Panc1 (cell line): ENCODE results near the gene MVP. TPM values are rescaled to one million over a fixed set of nuclear protein-coding genes. Genes with fewer than 3 reads are reported as not detected.

ENCODE experiments used
- ATAC-seq: fragments of 200-7000 bp; cut with Tn5 transposase; 2 replicates; pipeline ENCODE4 v1.9.1; 2020; ENCODE audit warnings: mild to moderate bottlenecking, moderate library complexity
- BruUV-seq: library from RNA; stranded (reverse); fragments of 400-500 nt; replicated peaks from 2 replicates; lab custom pipeline; 2021; lab: Mats Ljungman, UMichigan
- CTCF ChIA-PET: fragments of 300-600 bp; sonication (Branson Sonifier 250); formaldehyde crosslinking; loops from one replicate; lab custom pipeline; 2022; ENCODE audit warnings: antibody characterized with exemption; lab: Charles Lee
- POLR2A ChIA-PET: fragments of 300-600 bp; sonication (Branson Sonifier 250); formaldehyde crosslinking; loops from one replicate; lab custom pipeline; 2022; ENCODE audit warnings: antibody characterized with exemption; lab: Charles Lee
- DNase-seq: peaks from one replicate; pipeline ENCODE4 v3.0.0-alpha.2; 2010; ENCODE audit warnings: low read depth, low spot score
- H3K27ac ChIP-seq: 2 replicates; pipeline ENCODE4 v1.5.1; 2011; ENCODE audit warnings: mild to moderate bottlenecking, low read length, inconsistent platforms
- H3K27me3 ChIP-seq: fragments of 200-500 bp; sonication (Bioruptor generic); 2 replicates; pipeline ENCODE4 v1.6.0; 2014; ENCODE audit warnings: low read length, inconsistent platforms; ENCODE audit not compliant: control insufficient read depth, insufficient read depth
- H3K36me3 ChIP-seq: fragments of 200-500 bp; sonication (Bioruptor generic); 2 replicates; pipeline ENCODE4 v1.5.1; 2014; ENCODE audit warnings: inconsistent platforms, mild to moderate bottlenecking, low read length, moderate library complexity; ENCODE audit not compliant: control insufficient read depth, insufficient read depth
- H3K4me1 ChIP-seq: 2 replicates; pipeline ENCODE4 v1.5.1; 2011; ENCODE audit warnings: inconsistent platforms, mild to moderate bottlenecking, low read length, moderate library complexity; ENCODE audit not compliant: control insufficient read depth, insufficient read depth
- H3K4me3 ChIP-seq, 2 experiments: 2 replicates each; pipeline ENCODE4 v1.5.1; 2011 to 2012; ENCODE audit warnings: low read depth in 2 of 2, low read length in 2 of 2, mild to moderate bottlenecking in 2 of 2, inconsistent platforms in 1 of 2, moderate library complexity in 1 of 2
- H3K9me3 ChIP-seq: fragments of 200-500 bp; sonication (Bioruptor generic); 2 replicates; pipeline ENCODE4 v1.5.1; 2014; ENCODE audit warnings: low read depth, mild to moderate bottlenecking, inconsistent platforms, low read length, moderate library complexity; ENCODE audit not compliant: control insufficient read depth, insufficient read depth
- POLR2AphosphoS5 ChIP-seq: IDR thresholded peaks from 2 replicates; pipeline ENCODE4 v1.6.1; 2012; ENCODE audit warnings: mild to moderate bottlenecking, low read depth, low read length, moderate library complexity
- SIN3A ChIP-seq: IDR thresholded peaks from 2 replicates; pipeline ENCODE4 v1.6.1; 2012; ENCODE audit warnings: low read depth, mild to moderate bottlenecking, low read length, moderate library complexity, borderline replicate concordance; ENCODE audit not compliant: insufficient read depth
- TCF7L2 ChIP-seq: IDR thresholded peaks from 2 replicates; pipeline ENCODE4 v1.6.1; 2011; ENCODE audit warnings: mild to moderate bottlenecking, low read depth, low read length, inconsistent platforms
- in situ Hi-C: cut with HindIII; loops from 2 replicates; pipeline ENCODE4 v1.10.0; 2016; ENCODE audit warnings: low sequenced_read_pairs, low pct_unique_long_range_greater_than_20kb
- intact Hi-C: fragments of 100-400 bp; cut with micrococcal nuclease; formaldehyde crosslinking; loops from one replicate; pipeline ENCODE4 v1.10.0; 2022; ENCODE audit not compliant: unreplicated experiment
- total RNA-seq: library from RNA; stranded (reverse); gene quantifications from one replicate; pipeline ENCODE4 v1.2.1, GENCODE V29; 2021; ENCODE audit not compliant: unreplicated experiment
- TF ChIP-seq, protein P1 (sequence below): fragments of 450-650 bp; IDR thresholded peaks from 2 replicates; pipeline ENCODE4 v1.5.1; 2017; ENCODE audit warnings: mild to moderate bottlenecking
- TF ChIP-seq, protein P2 (sequence below), 2 experiments: IDR thresholded peaks; 2 replicates each; pipeline ENCODE4 v1.6.1; 2011 to 2012; ENCODE audit warnings: low read depth in 2 of 2, control low read depth in 1 of 2, low read length in 1 of 2, mild to moderate bottlenecking in 1 of 2, moderate library complexity in 1 of 2; ENCODE audit not compliant: insufficient read depth in 1 of 2

MVP gene
- total RNA-seq, 1 experiment from 2014 or later = 107 TPM

DNA sequence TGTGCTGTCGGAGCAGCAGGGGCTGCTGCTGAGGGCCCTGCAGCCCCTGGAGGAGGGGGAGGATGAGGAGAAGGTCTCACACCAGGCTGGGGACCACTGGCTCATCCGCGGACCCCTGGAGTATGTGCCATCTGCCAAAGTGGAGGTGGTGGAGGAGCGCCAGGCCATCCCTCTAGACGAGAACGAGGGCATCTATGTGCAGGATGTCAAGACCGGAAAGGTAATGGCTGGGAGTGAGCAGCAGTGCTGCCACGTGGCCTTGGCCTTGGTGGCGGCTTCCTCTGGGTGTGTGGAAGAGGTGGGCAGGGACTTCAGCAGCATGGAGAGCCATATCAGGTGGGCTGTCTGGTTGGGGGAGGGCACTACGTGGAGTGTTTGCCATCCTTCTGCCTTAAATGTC, 20.0 kb downstream of the MVP start:
- no peak overlapping the region for H3K27ac ChIP-seq
- TF ChIP-seq, protein P1, sequence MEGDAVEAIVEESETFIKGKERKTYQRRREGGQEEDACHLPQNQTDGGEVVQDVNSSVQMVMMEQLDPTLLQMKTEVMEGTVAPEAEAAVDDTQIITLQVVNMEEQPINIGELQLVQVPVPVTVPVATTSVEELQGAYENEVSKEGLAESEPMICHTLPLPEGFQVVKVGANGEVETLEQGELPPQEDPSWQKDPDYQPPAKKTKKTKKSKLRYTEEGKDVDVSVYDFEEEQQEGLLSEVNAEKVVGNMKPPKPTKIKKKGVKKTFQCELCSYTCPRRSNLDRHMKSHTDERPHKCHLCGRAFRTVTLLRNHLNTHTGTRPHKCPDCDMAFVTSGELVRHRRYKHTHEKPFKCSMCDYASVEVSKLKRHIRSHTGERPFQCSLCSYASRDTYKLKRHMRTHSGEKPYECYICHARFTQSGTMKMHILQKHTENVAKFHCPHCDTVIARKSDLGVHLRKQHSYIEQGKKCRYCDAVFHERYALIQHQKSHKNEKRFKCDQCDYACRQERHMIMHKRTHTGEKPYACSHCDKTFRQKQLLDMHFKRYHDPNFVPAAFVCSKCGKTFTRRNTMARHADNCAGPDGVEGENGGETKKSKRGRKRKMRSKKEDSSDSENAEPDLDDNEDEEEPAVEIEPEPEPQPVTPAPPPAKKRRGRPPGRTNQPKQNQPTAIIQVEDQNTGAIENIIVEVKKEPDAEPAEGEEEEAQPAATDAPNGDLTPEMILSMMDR = no peak
- TF ChIP-seq, protein P2, sequence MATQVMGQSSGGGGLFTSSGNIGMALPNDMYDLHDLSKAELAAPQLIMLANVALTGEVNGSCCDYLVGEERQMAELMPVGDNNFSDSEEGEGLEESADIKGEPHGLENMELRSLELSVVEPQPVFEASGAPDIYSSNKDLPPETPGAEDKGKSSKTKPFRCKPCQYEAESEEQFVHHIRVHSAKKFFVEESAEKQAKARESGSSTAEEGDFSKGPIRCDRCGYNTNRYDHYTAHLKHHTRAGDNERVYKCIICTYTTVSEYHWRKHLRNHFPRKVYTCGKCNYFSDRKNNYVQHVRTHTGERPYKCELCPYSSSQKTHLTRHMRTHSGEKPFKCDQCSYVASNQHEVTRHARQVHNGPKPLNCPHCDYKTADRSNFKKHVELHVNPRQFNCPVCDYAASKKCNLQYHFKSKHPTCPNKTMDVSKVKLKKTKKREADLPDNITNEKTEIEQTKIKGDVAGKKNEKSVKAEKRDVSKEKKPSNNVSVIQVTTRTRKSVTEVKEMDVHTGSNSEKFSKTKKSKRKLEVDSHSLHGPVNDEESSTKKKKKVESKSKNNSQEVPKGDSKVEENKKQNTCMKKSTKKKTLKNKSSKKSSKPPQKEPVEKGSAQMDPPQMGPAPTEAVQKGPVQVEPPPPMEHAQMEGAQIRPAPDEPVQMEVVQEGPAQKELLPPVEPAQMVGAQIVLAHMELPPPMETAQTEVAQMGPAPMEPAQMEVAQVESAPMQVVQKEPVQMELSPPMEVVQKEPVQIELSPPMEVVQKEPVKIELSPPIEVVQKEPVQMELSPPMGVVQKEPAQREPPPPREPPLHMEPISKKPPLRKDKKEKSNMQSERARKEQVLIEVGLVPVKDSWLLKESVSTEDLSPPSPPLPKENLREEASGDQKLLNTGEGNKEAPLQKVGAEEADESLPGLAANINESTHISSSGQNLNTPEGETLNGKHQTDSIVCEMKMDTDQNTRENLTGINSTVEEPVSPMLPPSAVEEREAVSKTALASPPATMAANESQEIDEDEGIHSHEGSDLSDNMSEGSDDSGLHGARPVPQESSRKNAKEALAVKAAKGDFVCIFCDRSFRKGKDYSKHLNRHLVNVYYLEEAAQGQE (IDR thresholded peaks at IDR 0.05; ENCODE audit: insufficient read depth in 1 of 2, low read depth in 2 of 2, low read length in 1 of 2) = no peak
- no peak for TF ChIP-seq POLR2AphosphoS5
- no peak for TF ChIP-seq TCF7L2
- no peak for TF ChIP-seq SIN3A
- DNase-seq (no peak), ATAC-seq (no peak)
- H3K4me1 ChIP-seq = no peaks in the 10 kb centered on the region
- in situ Hi-C loops = no loop called here
- H3K36me3 ChIP-seq = no peaks in the 10 kb centered on the region; the same call in 1 of the 2 replicates
- H3K4me3 ChIP-seq = no peak overlapping the region
- H3K9me3 ChIP-seq = no peaks in the 10 kb centered on the region
- no TSS peak for BruUV-seq
- ChIA-PET CTCF (interaction anchor here (0.6 to 0.7 kb wide), 2 partner anchors 8 to 9 kb away, joined by 9 read pairs; no protein-coding TSS in a partner anchor), POLR2A (no interaction called here)
- H3K27me3 ChIP-seq = no peaks in the 10 kb centered on the region
- intact Hi-C loops = no loop called here

DNA sequence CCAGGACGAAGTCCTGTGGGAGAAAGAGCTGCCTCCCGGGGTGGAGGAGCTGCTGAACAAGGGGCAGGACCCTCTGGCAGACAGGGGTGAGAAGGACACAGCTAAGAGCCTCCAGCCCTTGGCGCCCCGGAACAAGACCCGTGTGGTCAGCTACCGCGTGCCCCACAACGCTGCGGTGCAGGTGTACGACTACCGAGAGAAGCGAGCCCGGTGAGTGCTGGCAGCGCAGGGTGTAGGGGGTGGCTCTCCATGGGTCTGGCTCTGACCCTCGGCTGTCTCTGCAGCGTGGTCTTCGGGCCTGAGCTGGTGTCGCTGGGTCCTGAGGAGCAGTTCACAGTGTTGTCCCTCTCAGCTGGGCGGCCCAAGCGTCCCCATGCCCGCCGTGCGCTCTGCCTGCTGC, 21.4 kb downstream of the MVP start:
- POLR2A ChIA-PET = no interaction called here
- CTCF ChIA-PET = no interaction called here
- DNase-seq (no peak), ATAC-seq (no peak)
- Histone ChIP-seq H3K27me3 (no peaks in the 10 kb centered on the region), H3K36me3 (no peaks in the 10 kb centered on the region; the same call in 1 of the 2 replicates), H3K9me3 (no peaks in the 10 kb centered on the region), H3K4me1 (no peaks in the 10 kb centered on the region), H3K4me3 (no peak overlapping the region), H3K27ac (no peak overlapping the region)
- in situ Hi-C loops = no loop called here
- TF ChIP-seq SIN3A (no peak), TCF7L2 (no peak), POLR2AphosphoS5 (no peak)
- TF ChIP-seq, protein P1 = no peak
- TF ChIP-seq, protein P2 (IDR thresholded peaks at IDR 0.05; ENCODE audit: insufficient read depth in 1 of 2, low read depth in 2 of 2, low read length in 1 of 2) = no peak
- intact Hi-C loops = no loop called here
- no TSS peak for BruUV-seq
